ENCODE measurements around the gene PCYT1A.
"Not testable (repeated sequence)": the region's sequence is repeated elsewhere in the genome, so short reads cannot be mapped to it uniquely, and the experiment has no call there.

The PCYT1A gene

DNA sequence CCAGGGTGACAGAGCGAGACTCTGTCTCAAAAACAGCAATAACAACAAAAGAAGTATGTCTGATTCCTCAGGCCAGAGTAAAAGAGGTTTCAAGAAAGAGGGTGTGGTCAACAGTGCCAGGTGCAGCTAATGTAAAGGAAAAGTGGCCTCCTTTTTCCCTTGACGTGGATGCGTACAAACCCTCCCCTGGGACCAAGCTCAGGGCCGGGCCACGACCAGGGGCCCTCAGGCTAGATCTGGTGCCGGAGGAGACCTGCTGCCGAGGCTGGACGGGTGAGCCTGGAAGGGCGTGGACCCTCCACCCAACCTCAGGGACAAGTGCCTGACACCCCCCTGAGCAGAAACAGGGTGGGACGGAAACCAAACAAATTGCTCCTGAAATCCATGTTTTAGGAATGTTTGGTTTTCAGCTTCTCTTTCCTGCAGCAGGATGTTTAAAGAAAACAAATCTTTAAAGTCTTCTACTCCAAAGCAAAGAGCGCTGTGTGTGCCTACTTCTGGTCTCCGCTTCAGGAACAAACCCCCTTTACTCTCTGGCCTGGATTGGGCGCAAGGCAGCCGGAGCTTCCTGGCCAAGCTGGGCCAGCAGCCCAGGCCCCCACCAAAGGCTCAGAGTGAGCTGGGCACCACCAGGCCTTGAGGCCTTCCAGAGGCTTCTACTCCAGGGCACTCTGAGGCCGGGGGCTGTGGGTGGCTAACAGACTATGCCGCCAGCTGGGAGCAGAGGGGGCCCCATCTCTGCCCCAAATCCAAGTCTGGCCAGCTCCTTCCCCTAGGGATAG is 97.8 kb downstream of the PCYT1A start:
- DNase-seq: no peak

DNA sequence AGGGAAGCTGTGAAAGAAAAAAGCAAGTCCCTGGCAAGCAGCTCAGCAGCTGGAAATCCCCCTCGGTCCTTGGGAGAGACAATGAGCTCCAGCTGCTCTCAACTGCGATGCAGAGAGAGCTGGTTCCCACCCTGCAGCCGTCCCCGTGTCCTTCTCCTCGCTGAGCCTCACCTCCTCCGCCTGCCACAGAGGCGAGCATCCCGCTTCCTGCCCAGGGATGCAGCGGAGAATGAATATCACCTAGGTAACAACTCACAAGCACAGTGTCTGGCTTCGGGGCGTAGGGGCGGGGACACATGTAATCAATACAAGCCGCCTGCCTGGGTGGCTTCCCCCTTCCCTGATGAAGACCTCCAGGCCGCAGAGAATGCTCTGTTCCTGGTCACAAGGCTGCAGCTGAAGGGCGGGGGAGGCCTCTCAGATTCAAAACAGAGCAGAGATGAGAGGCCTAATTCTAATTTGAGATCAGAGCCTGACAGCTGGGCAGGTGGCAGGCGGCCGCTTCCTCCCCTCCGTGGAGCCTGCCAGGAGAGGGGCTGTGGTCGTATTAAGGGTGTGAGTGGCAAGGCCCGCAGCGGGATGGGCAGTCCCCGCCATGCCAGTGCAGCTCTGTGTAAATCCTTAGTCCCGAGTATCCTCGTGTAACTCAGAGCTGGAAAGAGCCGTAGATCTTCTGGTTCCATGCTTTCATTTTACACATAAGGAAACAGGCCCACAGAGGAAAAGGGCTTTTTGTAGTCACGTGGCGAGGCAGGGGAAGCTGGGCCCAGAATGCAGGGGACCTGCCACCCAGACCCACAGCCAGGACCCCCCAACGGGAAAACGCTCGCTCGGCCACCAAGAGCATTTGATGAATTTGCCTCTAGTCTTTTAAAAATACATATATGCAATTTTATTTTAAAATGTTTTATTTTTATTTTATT is 100.6 kb downstream of the PCYT1A start:
- DNase-seq: peak; percentile 45

DNA sequence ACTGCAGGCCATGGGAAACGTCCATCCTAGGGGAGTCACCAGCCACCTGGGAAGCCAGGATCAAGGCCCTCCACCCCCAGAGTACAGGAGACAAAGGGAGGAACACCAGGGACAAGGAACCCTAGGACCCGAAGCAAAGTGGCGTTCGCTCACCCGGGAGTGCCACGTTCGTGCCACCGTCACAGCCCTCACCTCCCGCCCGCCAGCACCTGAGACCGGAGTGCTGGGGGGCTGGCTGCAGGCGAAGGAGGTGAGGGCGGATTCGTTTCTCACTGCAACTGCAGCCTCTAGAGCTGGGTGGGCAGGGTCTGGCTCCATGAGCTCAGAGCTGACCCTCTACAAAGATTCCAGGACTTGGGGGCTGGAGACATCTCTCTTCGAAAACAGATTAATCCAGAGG is 102.6 kb downstream of the PCYT1A start:
- DNase-seq: no peak

DNA sequence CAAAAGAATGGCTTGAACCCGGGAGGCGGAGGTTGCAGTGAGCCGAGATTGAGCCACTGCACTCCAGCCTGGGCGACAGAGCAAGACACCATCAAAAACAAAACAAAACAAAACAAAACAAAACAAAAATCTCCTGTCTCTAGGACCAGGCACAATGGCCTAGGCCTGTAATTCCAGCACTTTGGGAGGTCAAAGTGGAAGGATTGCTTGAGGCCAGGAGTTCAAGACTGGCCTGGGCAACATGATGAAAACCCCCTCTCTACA is 103.4 kb downstream of the PCYT1A start:
- not testable (repeated sequence) for DNase-seq

DNA sequence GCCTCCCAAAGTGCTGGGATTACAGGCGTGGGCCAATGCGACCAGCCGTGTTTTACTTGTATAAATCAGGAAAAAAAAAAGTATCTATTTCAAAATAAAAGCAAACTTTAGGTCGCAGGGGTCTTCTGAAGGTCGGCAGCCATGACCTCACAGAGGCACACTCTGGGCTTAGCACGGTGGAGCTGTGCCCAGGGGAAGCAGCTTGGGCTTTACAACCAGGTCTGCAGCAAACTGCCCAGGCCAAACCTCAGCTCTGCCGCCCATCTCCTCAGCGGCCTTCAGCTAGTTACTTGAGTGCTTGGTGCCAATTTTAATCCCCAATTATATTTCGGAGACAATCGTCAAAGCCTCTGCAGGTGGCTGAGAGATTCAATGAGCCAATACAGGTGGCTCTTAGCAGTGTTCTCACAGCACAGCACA is 106.4 kb downstream of the PCYT1A start:
- DNase-seq: no peak

DNA sequence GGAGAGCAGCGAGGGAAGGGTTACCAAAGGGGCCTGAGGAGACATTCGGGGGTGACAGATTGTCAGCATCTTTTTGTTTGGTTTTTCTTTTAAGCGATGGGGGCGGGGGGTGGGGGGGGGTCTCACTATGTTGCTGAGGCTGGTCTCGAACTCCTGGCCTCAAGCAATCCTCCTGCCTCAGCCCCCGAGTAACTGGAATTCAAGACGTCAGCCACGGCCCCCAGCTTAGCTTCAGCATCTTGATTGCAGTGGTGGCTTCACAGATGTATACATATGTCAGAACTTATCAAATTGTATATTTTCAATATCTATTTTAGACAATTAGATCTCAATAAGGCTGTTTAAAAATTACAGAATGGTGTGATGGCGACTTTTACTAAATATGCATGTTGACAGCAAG is 107.2 kb downstream of the PCYT1A start:
- DNase-seq: no peak

All from activated CD4-positive, alpha-beta T cell treated with anti-CD3 and anti-CD28 coated beads, Interleukin-2, Interleukin-6, amounts not matched to agents 100 ng/mL and 50 ng/mL, durations not matched to agents 16 hours and 8 hours (primary cell).